CD14-positive monocyte (primary cell): Measurements from ENCODE around the gene SEMA3F. TPM values are rescaled to one million over a fixed set of nuclear protein-coding genes. Genes with fewer than 3 reads are reported as not detected.

Experiments
- DNase-seq, 3 donors: peaks; one replicate each; pipeline ENCODE4 v3.0.0-alpha.2; 2011 to 2022
- H2AFZ ChIP-seq: 2 replicates; pipeline ENCODE4 v1.6.0; 2012; ENCODE audit warnings: mild to moderate bottlenecking, low read depth, low read length, inconsistent platforms; ENCODE audit not compliant: insufficient read depth, poor library complexity, severe bottlenecking
- H3K27ac ChIP-seq, 2 donors: 1 replicate in 1 of 2; 2 replicates in 1 of 2; pipeline ENCODE4 v1.5.1; 2012 to 2013; ENCODE audit warnings: low read length in 2 of 2, control low read depth in 1 of 2, inconsistent platforms in 1 of 2, low read depth in 1 of 2, mild to moderate bottlenecking in 1 of 2
- H3K27me3 ChIP-seq, 2 donors: one replicate each; pipeline versions ENCODE4 v1.6.0 to v1.6.1; 2011 to 2013; ENCODE audit warnings: low read length in 2 of 2; ENCODE audit not compliant: control insufficient read depth in 2 of 2, insufficient read depth in 2 of 2
- H3K36me3 ChIP-seq, 2 donors: replicated peaks in 1 of 2; 1 replicate in 1 of 2; 2 replicates in 1 of 2; pipeline versions ENCODE4 v1.5.1 to v1.6.1; 2012 to 2013; ENCODE audit warnings: low read length in 2 of 2, control low read depth in 1 of 2, inconsistent platforms in 1 of 2, mild to moderate bottlenecking in 1 of 2; ENCODE audit not compliant: insufficient read depth in 2 of 2, control insufficient read depth in 1 of 2
- H3K4me1 ChIP-seq, 2 donors: 1 replicate in 1 of 2; 2 replicates in 1 of 2; pipeline versions ENCODE4 v1.5.1 to v1.6.1; 2012 to 2013; ENCODE audit warnings: low read length in 2 of 2, control low read depth in 1 of 2, inconsistent platforms in 1 of 2, mild to moderate bottlenecking in 1 of 2, moderate library complexity in 1 of 2; ENCODE audit not compliant: insufficient read depth in 2 of 2, control insufficient read depth in 1 of 2
- H3K4me2 ChIP-seq: replicated peaks from 2 replicates; pipeline ENCODE3; 2012; ENCODE audit warnings: low read length, moderate library complexity, mild to moderate bottlenecking; ENCODE audit not compliant: poor library complexity, severe bottlenecking; ENCODE audit errors: extremely low read depth
- H3K4me3 ChIP-seq, 3 experiments: fragments of 200-600 bp in 1 of 3; sonication (generic) in 1 of 3; replicated peaks in 1 of 3; 1 replicate in 2 of 3; 2 replicates in 1 of 3; pipeline ENCODE4 v1.5.1; 2011 to 2013; ENCODE audit warnings: low read length in 3 of 3, mild to moderate bottlenecking in 3 of 3, control low read depth in 2 of 3, low read depth in 2 of 3, inconsistent platforms in 1 of 3, moderate library complexity in 1 of 3
- H3K79me2 ChIP-seq: 2 replicates; pipeline ENCODE4 v1.6.0; 2012; ENCODE audit warnings: mild to moderate bottlenecking, control low read depth, inconsistent platforms, low read length, moderate library complexity; ENCODE audit not compliant: insufficient read depth
- H3K9ac ChIP-seq: 2 replicates; pipeline ENCODE4 v1.6.0; 2017; ENCODE audit warnings: low read length, mild to moderate bottlenecking; ENCODE audit not compliant: insufficient read depth, poor library complexity, severe bottlenecking
- H3K9me3 ChIP-seq, 2 donors: replicated peaks in 1 of 2; 1 replicate in 1 of 2; 2 replicates in 1 of 2; pipeline versions ENCODE4 v1.5.1 to v1.6.1; 2012 to 2013; ENCODE audit warnings: low read length in 2 of 2, control low read depth in 1 of 2; ENCODE audit not compliant: control insufficient read depth in 1 of 2, insufficient read depth in 1 of 2
- H4K20me1 ChIP-seq: 2 replicates; pipeline ENCODE4 v1.6.0; 2012; ENCODE audit warnings: mild to moderate bottlenecking, low read length, control low read depth, moderate library complexity; ENCODE audit not compliant: insufficient read depth
- H3K27ac Mint-ChIP-seq, 7 donors: one replicate each; pipeline ENCODE4 v1.8.0; 2020; ENCODE audit warnings: mild to moderate bottlenecking in 7 of 7, mixed read lengths in 7 of 7, moderate library complexity in 6 of 7, inconsistent platforms in 2 of 7
- H3K27me3 Mint-ChIP-seq, 3 donors: one replicate each; pipeline ENCODE4 v1.8.0; 2021 to 2022; ENCODE audit warnings: low read depth in 3 of 3, mild to moderate bottlenecking in 3 of 3, mixed read lengths in 3 of 3, moderate library complexity in 3 of 3, inconsistent platforms in 1 of 3
- H3K36me3 Mint-ChIP-seq, 2 donors: one replicate each; pipeline ENCODE4 v1.8.0; 2020; ENCODE audit warnings: mixed read lengths in 2 of 2, inconsistent platforms in 1 of 2, mild to moderate bottlenecking in 1 of 2
- H3K4me1 Mint-ChIP-seq: one replicate; pipeline ENCODE4 v1.8.0; 2020; ENCODE audit warnings: mild to moderate bottlenecking, mixed read lengths
- H3K4me3 Mint-ChIP-seq, 2 donors: one replicate each; pipeline ENCODE4 v1.8.0; 2020; ENCODE audit warnings: mild to moderate bottlenecking in 2 of 2, mixed read lengths in 2 of 2, moderate library complexity in 1 of 2
- H3K9me3 Mint-ChIP-seq, 7 donors: one replicate each; pipeline ENCODE4 v1.8.0; 2020 to 2022; ENCODE audit warnings: mixed read lengths in 7 of 7, mild to moderate bottlenecking in 6 of 7, moderate library complexity in 6 of 7, inconsistent platforms in 2 of 7
- CTCF ChIP-seq: fragments of 200-600 bp; IDR thresholded peaks from one replicate; pipeline ENCODE4 v1.8.0; 2022; ENCODE audit warnings: antibody characterized with exemption, mild to moderate bottlenecking
- WGBS: methylation state at CpG from one replicate; pipeline ENCODE4 v1.1.5; 2013; ENCODE audit warnings: missing lambda C conversion rate; ENCODE audit not compliant: insufficient coverage; 5-methylcytosine and 5-hydroxymethylcytosine counted together
- intact Hi-C, 2 donors: fragments of 100-400 bp; cut with micrococcal nuclease; formaldehyde crosslinking; loops; one replicate each; pipeline versions ENCODE4 v1.15.0 to v1.15.1; 2023
- polyA plus RNA-seq, 3 donors: library from polyadenylated mRNA; depleted of rRNA in 1 of 3; unstranded in 2 of 3; stranded (reverse) in 1 of 3; fragments of 300-500 nt in 2 of 3; fragments of >200 nt in 1 of 3; fragmentation: Illumina TruSeq in 2 of 3; gene quantifications; 1 replicate in 2 of 3; 2 replicates in 1 of 3; pipeline ENCODE4 v1.2.3, GENCODE V29; 2012 to 2021

SEMA3F gene
- polyA plus RNA-seq, 3 donors: 0.01 TPM; not detected in 2

DNA sequence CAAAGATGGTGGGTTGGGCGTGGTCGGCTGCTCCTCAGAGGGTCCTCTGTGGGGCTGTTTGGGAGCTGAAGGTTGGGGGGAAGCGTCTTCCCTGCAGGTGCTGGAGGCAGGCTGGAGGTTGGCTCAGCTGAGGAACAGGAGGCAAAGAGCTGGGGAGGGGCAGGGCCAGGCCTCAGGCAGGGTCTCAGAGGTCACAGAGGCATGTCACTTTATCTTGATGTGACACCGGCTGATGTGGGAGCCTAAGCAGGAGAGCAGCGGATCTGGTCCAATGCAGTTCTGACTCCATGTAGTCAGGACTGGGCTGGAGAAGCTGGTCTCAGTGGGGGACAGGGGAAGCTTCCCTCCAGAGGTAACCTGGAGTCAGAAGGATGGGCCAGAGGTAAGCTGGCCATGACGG is 28.6 kb downstream of the SEMA3F start:
- no peak overlapping the region for H3K4me2 ChIP-seq
- H3K9me3 Mint-ChIP-seq: peaks cover 0 to 1% (median 0%) of the 10 kb centered on the region in 7 donors
- no peaks in the 10 kb centered on the region for H3K4me1 ChIP-seq
- DNase-seq: no peak
- H3K36me3 Mint-ChIP-seq: no peaks in the 10 kb centered on the region
- H3K9me3 ChIP-seq: no peaks in the 10 kb centered on the region
- H3K4me3 ChIP-seq: no peak overlapping the region
- no peak for TF ChIP-seq CTCF
- H3K27me3 Mint-ChIP-seq: peaks cover 1 to 5% (median 4%) of the 10 kb centered on the region in 3 donors
- no peaks in the 10 kb centered on the region for H3K79me2 ChIP-seq
- intact Hi-C loops: loop anchor here in 1 of 2 donors (5.0 kb wide), 1 partner anchor 36 kb away; no protein-coding TSS in a partner anchor
- H3K4me1 Mint-ChIP-seq: no peaks in the 10 kb centered on the region
- H3K36me3 ChIP-seq: no peaks in the 10 kb centered on the region
- no peak overlapping the region for H3K27ac ChIP-seq
- no peaks in the 10 kb centered on the region for H4K20me1 ChIP-seq
- no peaks in the 10 kb centered on the region for H3K27me3 ChIP-seq
- 94% methylated on average over 6 of the region's 6 CpGs for WGBS
- no peak overlapping the region for H3K27ac Mint-ChIP-seq
- no peak overlapping the region for H2AFZ ChIP-seq
- H3K4me3 Mint-ChIP-seq: no peak overlapping the region
- no peak overlapping the region for H3K9ac ChIP-seq

- TF ChIP-seq CTCF: no peak
- no peak for DNase-seq
- H3K9ac ChIP-seq: no peak overlapping the region
- no peaks in the 10 kb centered on the region for H3K36me3 ChIP-seq
- H2AFZ ChIP-seq: no peak overlapping the region
- H3K9me3 ChIP-seq: no peaks in the 10 kb centered on the region
- H3K27me3 ChIP-seq: no peaks in the 10 kb centered on the region
- no peak overlapping the region for H3K27ac Mint-ChIP-seq
- H3K4me1 ChIP-seq: no peaks in the 10 kb centered on the region
- no peak overlapping the region for H3K27ac ChIP-seq
- no peaks in the 10 kb centered on the region for H4K20me1 ChIP-seq
- 96% methylated on average over 17 of the region's 21 CpGs for WGBS
- H3K36me3 Mint-ChIP-seq: no peaks in the 10 kb centered on the region
- no peaks in the 10 kb centered on the region for H3K79me2 ChIP-seq
- H3K27me3 Mint-ChIP-seq: peaks cover 1 to 6% (median 5%) of the 10 kb centered on the region in 3 donors
- H3K4me1 Mint-ChIP-seq: no peaks in the 10 kb centered on the region
- H3K4me2 ChIP-seq: no peak overlapping the region
- intact Hi-C loops: loop anchor here in 1 of 2 donors (5.0 kb wide), 1 partner anchor 37 kb away; no protein-coding TSS in a partner anchor
- peaks cover 0 to 1% (median 0%) of the 10 kb centered on the region in 7 donors for H3K9me3 Mint-ChIP-seq
- no peak overlapping the region for H3K4me3 ChIP-seq
- no peak overlapping the region for H3K4me3 Mint-ChIP-seq
These were observed 29.3 kb downstream of the SEMA3F start for GRCh38 chr3:50184242-50184978.
